ENCODE measurements around the gene ZNF474.

The ZNF474 gene

DNA sequence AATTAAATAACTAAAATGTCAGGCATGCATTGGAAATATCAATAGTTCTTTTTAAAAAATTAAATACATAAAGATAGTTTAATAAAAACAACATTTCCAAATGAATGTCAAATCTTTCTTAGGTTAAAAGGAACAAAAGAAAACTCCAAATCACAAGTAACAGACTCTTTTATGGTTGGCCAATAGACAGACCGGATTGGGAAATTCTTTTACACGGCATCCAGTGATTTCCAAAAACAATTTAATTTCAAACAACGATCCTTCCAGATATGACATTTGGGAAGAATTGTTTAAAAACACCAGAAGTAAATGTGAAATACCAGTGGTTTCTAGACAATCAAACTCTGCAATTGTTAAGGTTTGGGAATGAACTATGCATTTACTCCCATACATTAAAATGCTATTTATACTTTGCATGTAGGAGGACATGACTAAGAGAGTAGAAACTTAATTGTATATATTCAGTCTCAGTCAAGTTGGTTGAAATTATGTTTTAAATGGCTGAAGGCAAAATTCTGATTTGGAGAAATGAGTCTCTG lies 32.8 kb downstream of the ZNF474 start:
- H3K27ac ChIP-seq (replicated peaks): no peak overlapping the region
- DNase-seq (ENCODE audit: low read depth in 1 of 2, low spot score in 1 of 2): no peak
- no peak overlapping the region for H3K4me3 ChIP-seq (replicated peaks; ENCODE audit: insufficient read depth, low read length)

DNA sequence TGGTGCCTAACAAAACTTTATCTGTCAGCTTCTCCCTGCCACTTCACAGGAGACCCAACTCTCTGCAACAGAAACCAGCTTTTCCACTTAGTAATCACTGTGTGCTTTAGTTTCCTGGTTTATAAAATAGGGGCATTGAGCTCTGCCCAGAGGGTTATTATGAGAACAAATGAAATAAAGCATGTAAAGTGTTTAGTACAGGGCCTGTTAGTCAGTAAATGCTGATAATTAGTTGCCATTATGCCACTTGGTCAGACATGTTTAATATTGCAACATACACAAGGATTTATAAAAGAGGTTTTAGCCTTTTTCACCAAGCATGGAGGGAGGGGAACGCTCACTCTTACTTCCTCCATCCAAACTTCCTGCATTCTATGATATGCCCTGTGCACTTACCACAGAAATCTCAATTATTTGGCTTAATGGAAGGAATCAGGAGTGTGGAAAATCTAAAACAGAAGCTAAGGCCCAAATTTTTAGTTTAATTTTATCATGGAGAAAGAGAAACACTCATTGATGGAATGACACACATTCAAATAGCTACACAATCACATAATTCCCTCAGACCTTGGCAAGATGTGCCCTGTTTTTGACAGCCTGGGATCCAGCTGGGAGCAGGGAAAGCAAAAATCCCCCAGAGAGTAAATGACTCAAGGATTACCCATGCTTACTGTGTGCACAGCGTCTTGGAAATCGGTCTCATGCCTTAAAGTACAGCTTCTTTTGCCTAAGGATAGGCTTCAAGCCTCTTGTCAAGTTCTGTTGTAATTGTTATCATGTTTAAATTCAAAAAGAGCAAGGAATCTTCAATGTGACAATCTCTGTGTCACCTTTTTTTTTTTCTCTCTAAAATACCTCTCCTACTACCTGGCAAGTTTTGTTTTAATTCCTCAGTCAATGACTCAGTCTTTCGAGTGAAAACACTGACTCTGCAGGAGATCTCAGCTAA lies 34.0 kb downstream of the ZNF474 start:
- TF ChIP-seq POLR2AphosphoS5 (IDR thresholded peaks at IDR 0.05; ENCODE audit: low read depth): no peak
- TF ChIP-seq GABPA (IDR thresholded peaks at IDR 0.05; ENCODE audit: low read depth): no peak
- TF ChIP-seq REST (IDR thresholded peaks at IDR 0.05; ENCODE audit: insufficient replicate concordance, low read depth): no peak
- TF ChIP-seq SPI1 (IDR thresholded peaks at IDR 0.05; ENCODE audit: borderline replicate concordance, low read depth): no peak
- TF ChIP-seq, protein P1, sequence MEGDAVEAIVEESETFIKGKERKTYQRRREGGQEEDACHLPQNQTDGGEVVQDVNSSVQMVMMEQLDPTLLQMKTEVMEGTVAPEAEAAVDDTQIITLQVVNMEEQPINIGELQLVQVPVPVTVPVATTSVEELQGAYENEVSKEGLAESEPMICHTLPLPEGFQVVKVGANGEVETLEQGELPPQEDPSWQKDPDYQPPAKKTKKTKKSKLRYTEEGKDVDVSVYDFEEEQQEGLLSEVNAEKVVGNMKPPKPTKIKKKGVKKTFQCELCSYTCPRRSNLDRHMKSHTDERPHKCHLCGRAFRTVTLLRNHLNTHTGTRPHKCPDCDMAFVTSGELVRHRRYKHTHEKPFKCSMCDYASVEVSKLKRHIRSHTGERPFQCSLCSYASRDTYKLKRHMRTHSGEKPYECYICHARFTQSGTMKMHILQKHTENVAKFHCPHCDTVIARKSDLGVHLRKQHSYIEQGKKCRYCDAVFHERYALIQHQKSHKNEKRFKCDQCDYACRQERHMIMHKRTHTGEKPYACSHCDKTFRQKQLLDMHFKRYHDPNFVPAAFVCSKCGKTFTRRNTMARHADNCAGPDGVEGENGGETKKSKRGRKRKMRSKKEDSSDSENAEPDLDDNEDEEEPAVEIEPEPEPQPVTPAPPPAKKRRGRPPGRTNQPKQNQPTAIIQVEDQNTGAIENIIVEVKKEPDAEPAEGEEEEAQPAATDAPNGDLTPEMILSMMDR (IDR thresholded peaks at IDR 0.05; ENCODE audit: insufficient read depth, low read length): no peak
- no peak overlapping the region for H3K4me3 ChIP-seq (replicated peaks; ENCODE audit: insufficient read depth, low read length)
- DNase-seq (ENCODE audit: low read depth in 1 of 2, low spot score in 1 of 2): no peak
- no peak overlapping the region for H3K27ac ChIP-seq (replicated peaks)
- no peaks in the 10 kb centered on the region for H3K27me3 ChIP-seq (ENCODE audit: insufficient read depth, poor library complexity, severe bottlenecking)

More for the DNA sequence above, 32.8 kb downstream of the ZNF474 start:
- H3K27me3 ChIP-seq (ENCODE audit: insufficient read depth, poor library complexity, severe bottlenecking): no peaks in the 10 kb centered on the region
- TF ChIP-seq SPI1 (IDR thresholded peaks at IDR 0.05; ENCODE audit: borderline replicate concordance, low read depth) (no peak), GABPA (IDR thresholded peaks at IDR 0.05; ENCODE audit: low read depth) (no peak), POLR2AphosphoS5 (IDR thresholded peaks at IDR 0.05; ENCODE audit: low read depth) (no peak), REST (IDR thresholded peaks at IDR 0.05; ENCODE audit: insufficient replicate concordance, low read depth) (no peak)
- TF ChIP-seq, protein P1 (IDR thresholded peaks at IDR 0.05; ENCODE audit: insufficient read depth, low read length): no peak

- DNase-seq (ENCODE audit: low read depth in 1 of 2, low spot score in 1 of 2): no peak
- TF ChIP-seq, protein P1 (IDR thresholded peaks at IDR 0.05; ENCODE audit: insufficient read depth, low read length): no peak
- TF ChIP-seq GABPA (IDR thresholded peaks at IDR 0.05; ENCODE audit: low read depth) (no peak), SPI1 (IDR thresholded peaks at IDR 0.05; ENCODE audit: borderline replicate concordance, low read depth) (no peak), POLR2AphosphoS5 (IDR thresholded peaks at IDR 0.05; ENCODE audit: low read depth) (no peak), REST (IDR thresholded peaks at IDR 0.05; ENCODE audit: insufficient replicate concordance, low read depth) (no peak)
- no peaks in the 10 kb centered on the region for H3K27me3 ChIP-seq (ENCODE audit: insufficient read depth, poor library complexity, severe bottlenecking)
- no peak overlapping the region for H3K27ac ChIP-seq (replicated peaks)
- no peak overlapping the region for H3K4me3 ChIP-seq (replicated peaks; ENCODE audit: insufficient read depth, low read length)
These were observed 34.7 kb downstream of the ZNF474 start for GRCh38 chr5:122164070-122164435.
